T-helper 2 cell (primary cell): ENCODE measurements around the gene WDR19.
"Not testable (repeated sequence)": the region's sequence is repeated elsewhere in the genome, so short reads cannot be mapped to it uniquely, and the experiment has no call there.

Experiments
- DNase-seq, 5 experiments: peaks; one replicate each; pipeline versions ENCODE4 v3.0.0 to v3.0.0-alpha.2; 2012 to 2022
- total RNA-seq, 2 donors: gene quantifications; one replicate each; lab custom pipeline; 2026; lab: John Stamatoyannopoulos, UW

WDR19 gene
- total RNA-seq: 24.0 to 24.3 reads per million in 2 donors

- peak; percentile 93 to 100 (median 98) for DNase-seq
These were observed at the start of gene WDR19 for GRCh38 chr4:39181905-39182638. TSS of gene WDR19 (plus strand) at chr4:39182529. CDS start at chr4:39182558, 29 bp downstream.

- no peak for DNase-seq
These were observed 48.7 kb upstream of the WDR19 start for GRCh38 chr4:39133623-39134022.

GRCh38 chr4:39134683-39135306, 47.5 kb upstream of the WDR19 start:
- no peak for DNase-seq

GRCh38 chr4:39138227-39138626, 44.1 kb upstream of the WDR19 start:
- DNase-seq: not testable (repeated sequence)

- DNase-seq: no peak
These were observed 36.1 kb upstream of the WDR19 start for GRCh38 chr4:39146211-39146610.

GRCh38 chr4:39154009-39154408, 28.3 kb upstream of the WDR19 start:
- no peak for DNase-seq

GRCh38 chr4:39157520-39157919, 24.8 kb upstream of the WDR19 start:
- DNase-seq: no peak

GRCh38 chr4:39166177-39166576, 16.2 kb upstream of the WDR19 start:
- no peak for DNase-seq

GRCh38 chr4:39166669-39167068, 15.7 kb upstream of the WDR19 start:
- DNase-seq: no peak

GRCh38 chr4:39169426-39169825, 12.9 kb upstream of the WDR19 start:
- peak in 1 of 5 experiments; percentile 25 for DNase-seq

GRCh38 chr4:39170301-39170700, 12.0 kb upstream of the WDR19 start:
- DNase-seq: no peak

GRCh38 chr4:39178706-39179105, 3.6 kb upstream of the WDR19 start:
- DNase-seq: no peak

GRCh38 chr4:39179681-39180080, 2.6 kb upstream of the WDR19 start:
- DNase-seq: no peak

GRCh38 chr4:39180629-39181028, 1.7 kb upstream of the WDR19 start:
- DNase-seq: not testable (repeated sequence)

- DNase-seq: peak in 1 of 5 experiments; percentile 8
These were observed 817 bp upstream of the WDR19 start for GRCh38 chr4:39181520-39181904.

GRCh38 chr4:39201963-39202362, 19.6 kb downstream of the WDR19 start:
- no peak for DNase-seq

- no peak for DNase-seq
These were observed 22.2 kb downstream of the WDR19 start for GRCh38 chr4:39204543-39204942.

- no peak for DNase-seq
These were observed 22.7 kb downstream of the WDR19 start for GRCh38 chr4:39205000-39205399.

GRCh38 chr4:39205476-39205875, 23.1 kb downstream of the WDR19 start:
- no peak for DNase-seq

GRCh38 chr4:39227906-39228305, 45.6 kb downstream of the WDR19 start:
- no peak for DNase-seq

GRCh38 chr4:39228377-39228776, 46.0 kb downstream of the WDR19 start:
- no peak for DNase-seq

- DNase-seq: no peak
These were observed 48.1 kb downstream of the WDR19 start for GRCh38 chr4:39230462-39230861.

GRCh38 chr4:39231660-39232059, 49.3 kb downstream of the WDR19 start:
- DNase-seq: no peak

- no peak for DNase-seq
These were observed 49.8 kb downstream of the WDR19 start for GRCh38 chr4:39232100-39232499.
